WI38 (cell line): ENCODE data around the gene MICU2.

Experiments
- H3K4me3 ChIP-seq: 2 replicates; pipeline ENCODE4 v1.5.1; 2011; ENCODE audit warnings: low read depth, mild to moderate bottlenecking, control low read depth, low read length
- TF ChIP-seq, protein P1 (sequence below): IDR thresholded peaks from 2 replicates; pipeline ENCODE4 v1.5.1; 2012; ENCODE audit warnings: low read depth, mild to moderate bottlenecking, control low read depth, low read length

The MICU2 gene

DNA sequence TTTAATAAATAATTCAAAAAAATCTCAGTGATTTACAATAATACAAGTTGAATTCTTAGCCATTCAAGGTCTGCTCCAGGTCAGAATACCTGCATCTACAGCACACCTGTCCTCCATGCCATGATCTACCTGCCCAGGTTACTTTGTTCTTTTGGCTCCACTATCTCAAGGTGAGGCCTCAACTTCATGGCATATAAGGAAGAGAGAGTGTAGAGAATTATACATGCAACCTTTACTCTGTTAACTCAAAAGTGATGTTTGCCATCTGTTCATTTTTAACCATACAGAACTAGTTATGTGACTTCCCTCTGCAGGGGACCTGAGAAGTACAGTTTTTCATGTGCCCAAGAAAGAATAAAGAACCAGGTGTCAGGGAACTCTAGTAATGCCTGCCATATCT lies 28.2 kb upstream of the MICU2 start:
- H3K4me3 ChIP-seq, result no peak overlapping the region
- TF ChIP-seq, protein P1, sequence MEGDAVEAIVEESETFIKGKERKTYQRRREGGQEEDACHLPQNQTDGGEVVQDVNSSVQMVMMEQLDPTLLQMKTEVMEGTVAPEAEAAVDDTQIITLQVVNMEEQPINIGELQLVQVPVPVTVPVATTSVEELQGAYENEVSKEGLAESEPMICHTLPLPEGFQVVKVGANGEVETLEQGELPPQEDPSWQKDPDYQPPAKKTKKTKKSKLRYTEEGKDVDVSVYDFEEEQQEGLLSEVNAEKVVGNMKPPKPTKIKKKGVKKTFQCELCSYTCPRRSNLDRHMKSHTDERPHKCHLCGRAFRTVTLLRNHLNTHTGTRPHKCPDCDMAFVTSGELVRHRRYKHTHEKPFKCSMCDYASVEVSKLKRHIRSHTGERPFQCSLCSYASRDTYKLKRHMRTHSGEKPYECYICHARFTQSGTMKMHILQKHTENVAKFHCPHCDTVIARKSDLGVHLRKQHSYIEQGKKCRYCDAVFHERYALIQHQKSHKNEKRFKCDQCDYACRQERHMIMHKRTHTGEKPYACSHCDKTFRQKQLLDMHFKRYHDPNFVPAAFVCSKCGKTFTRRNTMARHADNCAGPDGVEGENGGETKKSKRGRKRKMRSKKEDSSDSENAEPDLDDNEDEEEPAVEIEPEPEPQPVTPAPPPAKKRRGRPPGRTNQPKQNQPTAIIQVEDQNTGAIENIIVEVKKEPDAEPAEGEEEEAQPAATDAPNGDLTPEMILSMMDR, result no peak

DNA sequence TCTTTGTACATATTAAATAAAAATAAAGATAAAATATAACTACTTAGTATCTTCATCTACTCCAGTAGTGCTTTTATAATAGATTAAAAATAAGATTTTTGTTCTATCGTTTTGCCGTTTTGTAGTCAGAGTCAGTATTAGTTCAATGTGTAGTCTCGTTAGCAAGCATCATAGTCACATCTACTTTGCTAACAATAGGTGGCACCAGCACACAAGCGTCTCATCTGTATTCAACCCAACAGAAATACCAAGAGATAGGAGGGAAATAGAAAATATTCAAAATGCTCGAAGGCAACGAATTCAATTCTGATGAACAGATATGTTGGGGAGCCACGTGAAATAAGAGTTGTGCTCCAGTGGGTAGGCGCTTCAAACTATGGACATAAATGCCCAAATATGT lies 21.4 kb upstream of the MICU2 start:
- peak overlapping the region; percentile 18; the same call in 1 of the 2 replicates for H3K4me3 ChIP-seq
- TF ChIP-seq, protein P1, result peak; percentile 62

DNA sequence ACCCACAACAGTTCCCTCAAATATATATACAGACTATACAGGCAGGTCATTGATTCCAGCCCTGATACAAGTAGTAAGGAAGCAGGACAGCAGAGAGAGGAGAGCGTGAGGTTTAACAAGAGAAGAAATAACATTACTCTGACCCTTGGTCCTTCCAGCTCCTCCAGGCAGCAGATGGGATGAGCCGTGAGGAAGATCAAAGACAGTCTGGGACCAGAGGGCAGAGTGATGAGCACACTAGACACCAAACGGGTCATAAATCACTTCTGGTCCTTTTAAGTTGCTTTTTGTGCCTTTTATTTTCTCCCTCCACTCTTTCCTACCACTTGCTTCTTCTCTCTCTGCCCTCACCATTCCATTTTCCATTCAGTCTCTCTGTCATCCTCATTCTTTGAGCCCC lies 16.9 kb upstream of the MICU2 start:
- TF ChIP-seq, protein P1, result no peak
- H3K4me3 ChIP-seq, result no peak overlapping the region

DNA sequence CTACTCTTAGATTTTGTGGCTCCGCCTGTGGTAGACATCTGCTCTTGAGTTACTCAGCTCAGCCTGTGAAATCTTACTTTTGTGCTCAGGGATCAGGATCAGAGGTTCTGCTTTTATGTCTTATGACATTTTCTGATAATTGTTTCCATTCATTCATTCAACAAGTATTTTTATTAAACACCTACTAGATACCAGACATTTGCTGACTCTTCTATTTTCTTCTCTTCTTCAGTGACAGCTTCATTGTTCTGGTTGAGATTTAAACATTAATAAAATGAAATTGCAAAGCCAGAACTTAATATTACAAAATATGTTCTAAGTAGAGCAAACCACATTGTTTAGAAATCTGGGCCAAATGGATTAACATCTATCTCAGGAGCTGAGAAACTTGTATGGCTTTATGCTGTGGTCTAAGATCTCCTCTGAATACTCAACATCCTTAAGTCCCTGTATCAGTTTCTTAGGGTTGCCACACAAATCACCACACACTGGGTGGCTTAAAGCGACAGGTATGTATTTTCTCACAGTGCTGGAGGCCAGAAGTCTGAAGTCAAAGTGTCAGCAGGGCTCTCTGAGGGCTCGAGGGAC lies 15.8 kb upstream of the MICU2 start:
- H3K4me3 ChIP-seq, result no peak overlapping the region
- TF ChIP-seq, protein P1, result no peak

DNA sequence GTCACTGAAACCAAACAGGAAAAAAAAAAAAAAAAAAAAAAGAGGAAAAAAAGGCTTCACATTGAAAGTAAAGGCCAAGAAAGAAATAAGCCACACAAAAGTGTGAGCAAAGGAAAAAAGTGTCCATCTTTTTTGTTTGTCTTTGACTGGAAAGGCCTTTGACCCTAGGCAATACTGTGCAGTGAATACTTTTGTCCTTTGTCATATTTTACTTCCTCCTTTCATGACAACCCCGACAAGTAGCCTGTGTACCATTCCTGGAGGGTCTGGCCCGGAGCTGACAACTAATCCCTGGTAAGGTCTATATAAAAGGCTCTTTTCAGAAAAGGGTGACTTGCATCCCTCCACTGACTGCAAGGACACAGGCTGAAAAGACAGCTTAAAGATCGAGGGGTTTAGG lies 12.9 kb upstream of the MICU2 start:
- no peak overlapping the region for H3K4me3 ChIP-seq

DNA sequence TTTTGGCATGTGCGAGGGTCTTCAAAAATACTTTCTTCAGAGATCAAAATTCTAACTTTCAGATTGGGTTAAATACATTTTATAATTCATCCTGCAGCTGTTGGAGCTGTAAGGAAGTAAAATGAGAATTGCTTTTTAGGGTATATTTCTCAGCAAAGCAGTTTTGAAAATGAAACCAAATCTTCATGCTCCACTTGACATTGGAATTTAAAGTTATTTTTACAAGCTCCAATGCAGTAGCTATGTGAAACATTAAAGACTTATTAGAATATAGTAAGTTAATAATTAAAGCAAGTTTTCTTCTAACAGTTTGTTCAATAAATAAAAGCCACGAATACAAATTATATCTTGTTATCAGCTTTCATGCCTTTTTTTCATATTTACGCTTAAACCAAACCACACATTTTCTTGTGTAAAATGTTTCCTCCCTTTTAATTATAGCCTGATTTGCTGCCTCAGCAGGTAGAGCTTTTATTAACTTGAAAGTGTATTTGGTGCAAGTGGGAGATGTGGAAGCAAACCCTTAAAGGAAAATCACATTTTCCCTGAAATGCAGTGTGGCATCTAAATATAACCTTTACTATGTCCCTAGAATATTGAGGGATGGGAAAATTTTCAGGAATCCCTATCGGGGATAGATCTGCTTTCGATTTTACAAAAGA lies 12.4 kb upstream of the MICU2 start:
- no peak overlapping the region for H3K4me3 ChIP-seq
- TF ChIP-seq, protein P1, result no peak

More for the DNA sequence above, 12.9 kb upstream of the MICU2 start:
- TF ChIP-seq, protein P1, result no peak

DNA sequence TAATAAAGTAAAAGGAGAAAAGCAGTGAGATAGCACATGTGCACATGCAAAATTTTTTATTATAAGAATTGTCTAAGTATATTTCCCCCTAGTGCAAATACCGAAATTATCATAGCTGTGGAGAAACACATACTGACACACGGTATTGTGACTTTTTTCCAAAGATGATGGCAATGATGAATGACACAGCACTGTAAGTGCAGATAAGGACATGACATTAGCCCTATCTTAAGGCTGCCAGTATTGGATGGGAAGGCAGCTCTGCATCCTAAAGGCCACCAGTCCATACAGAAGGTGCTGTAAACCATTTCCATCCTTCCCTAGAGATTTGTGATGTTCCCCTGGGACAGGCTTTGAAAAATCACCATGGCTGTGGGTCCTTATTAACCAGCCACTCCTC lies 11.5 kb upstream of the MICU2 start:
- TF ChIP-seq, protein P1, result no peak
- no peak overlapping the region for H3K4me3 ChIP-seq
